ENCODE measurements around the gene PLAC1. TPM values are rescaled to one million over a fixed set of nuclear protein-coding genes. Genes with fewer than 3 reads are reported as not detected.

Gene PLAC1
- total and polyA plus RNA-seq, 3 donors from 2014 or later: 0.81 to 3.0 (median 1.0) TPM

DNA sequence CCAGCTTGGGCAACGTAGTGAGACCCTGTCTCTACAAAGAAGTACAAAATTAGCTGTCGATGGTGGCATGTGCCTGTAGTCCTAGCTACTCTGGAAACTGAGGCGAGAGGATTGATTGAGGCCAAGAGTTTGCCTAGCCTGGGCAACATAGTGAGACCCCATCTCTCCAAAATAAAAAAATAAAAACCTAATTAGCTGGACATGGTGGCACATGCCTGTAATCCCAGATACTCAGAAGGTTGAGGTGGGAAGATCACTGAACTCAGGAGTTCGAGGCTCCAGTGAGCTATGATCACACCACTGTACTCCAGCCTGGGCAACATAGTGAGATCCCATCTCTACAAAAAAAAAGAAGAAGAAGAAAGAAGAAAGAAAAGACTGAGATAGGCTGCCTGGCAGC lies 17.4 kb downstream of the PLAC1 start:
- Histone ChIP-seq H3K4me1 (no peaks in the 10 kb centered on the region), H3K9me3 (no peaks in the 10 kb centered on the region), H3K27me3 (no peaks in the 10 kb centered on the region), H3K27ac (no peak overlapping the region), H3K4me3 (no peak overlapping the region), H3K36me3 (ENCODE audit: low read depth, missing control alignments) (no peaks in the 10 kb centered on the region)
- intact Hi-C loops (cut with DNase I; ENCODE audit: low total_unique reads): no loop called here
- WGBS, 2 donors: 90 to 100% methylated on average over 2 to 4 of the region's 4 CpGs
- no peak for TF ChIP-seq POLR2A (IDR thresholded peaks at IDR 0.05)
- TF ChIP-seq, protein P1, sequence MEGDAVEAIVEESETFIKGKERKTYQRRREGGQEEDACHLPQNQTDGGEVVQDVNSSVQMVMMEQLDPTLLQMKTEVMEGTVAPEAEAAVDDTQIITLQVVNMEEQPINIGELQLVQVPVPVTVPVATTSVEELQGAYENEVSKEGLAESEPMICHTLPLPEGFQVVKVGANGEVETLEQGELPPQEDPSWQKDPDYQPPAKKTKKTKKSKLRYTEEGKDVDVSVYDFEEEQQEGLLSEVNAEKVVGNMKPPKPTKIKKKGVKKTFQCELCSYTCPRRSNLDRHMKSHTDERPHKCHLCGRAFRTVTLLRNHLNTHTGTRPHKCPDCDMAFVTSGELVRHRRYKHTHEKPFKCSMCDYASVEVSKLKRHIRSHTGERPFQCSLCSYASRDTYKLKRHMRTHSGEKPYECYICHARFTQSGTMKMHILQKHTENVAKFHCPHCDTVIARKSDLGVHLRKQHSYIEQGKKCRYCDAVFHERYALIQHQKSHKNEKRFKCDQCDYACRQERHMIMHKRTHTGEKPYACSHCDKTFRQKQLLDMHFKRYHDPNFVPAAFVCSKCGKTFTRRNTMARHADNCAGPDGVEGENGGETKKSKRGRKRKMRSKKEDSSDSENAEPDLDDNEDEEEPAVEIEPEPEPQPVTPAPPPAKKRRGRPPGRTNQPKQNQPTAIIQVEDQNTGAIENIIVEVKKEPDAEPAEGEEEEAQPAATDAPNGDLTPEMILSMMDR (IDR thresholded peaks at IDR 0.05): no peak
- no peak for DNase-seq

GRCh38 chrX:134636851-134637250 lies 21.4 kb downstream of the PLAC1 start:
- WGBS, 2 donors: 57 to 71% methylated on average over 4 of the region's 5 CpGs
- TF ChIP-seq POLR2A (IDR thresholded peaks at IDR 0.05): no peak
- TF ChIP-seq, protein P1 (IDR thresholded peaks at IDR 0.05): no peak

DNA sequence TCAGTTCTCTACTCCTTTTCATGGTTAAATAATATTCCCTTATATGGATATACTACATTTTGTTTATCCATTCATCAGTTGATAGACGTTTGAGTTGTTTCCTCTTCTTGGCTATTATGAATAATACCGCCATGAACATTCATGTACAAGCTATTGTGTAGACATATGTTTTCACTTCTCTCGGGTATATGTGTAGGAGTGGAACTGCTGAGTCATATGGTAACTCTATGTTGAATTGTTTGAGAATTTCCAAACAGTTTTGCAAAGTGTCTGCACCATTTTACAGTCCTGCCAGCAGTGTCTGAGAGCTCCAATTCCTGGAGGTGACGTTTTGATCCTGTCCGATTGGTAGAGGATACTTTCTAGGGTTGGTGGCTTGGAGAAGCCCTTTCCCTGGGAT lies 23.6 kb downstream of the PLAC1 start:
- intact Hi-C loops (cut with DNase I; ENCODE audit: low total_unique reads): no loop called here
- Histone ChIP-seq H3K4me3 (no peak overlapping the region), H3K27ac (no peak overlapping the region), H3K4me1 (no peaks in the 10 kb centered on the region), H3K36me3 (ENCODE audit: low read depth, missing control alignments) (no peaks in the 10 kb centered on the region), H3K27me3 (no peaks in the 10 kb centered on the region), H3K9me3 (no peaks in the 10 kb centered on the region)
- TF ChIP-seq POLR2A (IDR thresholded peaks at IDR 0.05): no peak
- TF ChIP-seq, protein P1 (IDR thresholded peaks at IDR 0.05): no peak
- DNase-seq: no peak
- WGBS, 2 donors: 51 to 73% methylated on average over 5 of the region's 5 CpGs

More at GRCh38 chrX:134636851-134637250, 21.4 kb downstream of the PLAC1 start:
- Histone ChIP-seq H3K36me3 (ENCODE audit: low read depth, missing control alignments) (no peaks in the 10 kb centered on the region), H3K4me3 (no peak overlapping the region), H3K4me1 (no peaks in the 10 kb centered on the region), H3K27me3 (no peaks in the 10 kb centered on the region), H3K9me3 (no peaks in the 10 kb centered on the region), H3K27ac (no peak overlapping the region)
- no peak for DNase-seq
- intact Hi-C loops (cut with DNase I; ENCODE audit: low total_unique reads): no loop called here

DNA sequence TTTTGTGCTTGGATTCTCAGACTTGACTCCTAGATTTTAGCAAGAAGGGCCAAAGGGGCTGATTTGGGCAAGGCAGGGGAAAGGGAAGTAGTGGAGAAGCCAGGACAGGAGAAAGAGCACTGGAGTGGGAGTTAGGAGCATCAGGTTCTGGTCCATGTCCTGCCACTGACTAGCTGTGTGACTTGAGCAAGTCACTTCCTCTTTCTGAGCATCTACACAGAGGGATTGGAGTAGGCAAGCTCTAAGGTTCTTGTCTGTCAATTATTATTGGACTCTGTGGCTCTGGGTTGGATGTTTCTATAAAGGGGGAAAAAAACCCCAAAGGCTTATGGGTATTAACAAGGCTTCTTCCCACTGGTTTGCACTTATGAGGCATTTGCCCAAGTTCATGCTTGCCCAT lies 24.4 kb downstream of the PLAC1 start:
- Histone ChIP-seq H3K36me3 (ENCODE audit: low read depth, missing control alignments) (no peaks in the 10 kb centered on the region), H3K4me1 (no peaks in the 10 kb centered on the region), H3K27ac (no peak overlapping the region), H3K9me3 (no peaks in the 10 kb centered on the region), H3K4me3 (no peak overlapping the region), H3K27me3 (no peaks in the 10 kb centered on the region)
- no peak for TF ChIP-seq POLR2A (IDR thresholded peaks at IDR 0.05)
- TF ChIP-seq, protein P1 (IDR thresholded peaks at IDR 0.05): no peak
- intact Hi-C loops (cut with DNase I; ENCODE audit: low total_unique reads): no loop called here
- DNase-seq: no peak

- H3K27me3 ChIP-seq: no peaks in the 10 kb centered on the region
- H3K36me3 ChIP-seq (ENCODE audit: low read depth, missing control alignments): no peaks in the 10 kb centered on the region
- no peaks in the 10 kb centered on the region for H3K4me1 ChIP-seq
- TF ChIP-seq, protein P1 (IDR thresholded peaks at IDR 0.05): no peak
- TF ChIP-seq POLR2A (IDR thresholded peaks at IDR 0.05): no peak
- 46 to 70% methylated on average over 2 of the region's 2 CpGs for WGBS, 2 donors
- DNase-seq: no peak
- no peak overlapping the region for H3K27ac ChIP-seq
- intact Hi-C loops (cut with DNase I; ENCODE audit: low total_unique reads): no loop called here
- no peaks in the 10 kb centered on the region for H3K9me3 ChIP-seq
- no peak overlapping the region for H3K4me3 ChIP-seq
These were observed 24.9 kb downstream of the PLAC1 start for GRCh38 chrX:134633394-134633793.
